ENCODE measurements around the gene MYO5A.

- TF ChIP-seq CTCF (IDR thresholded peaks at IDR 0.05; ENCODE audit: low read depth, low read length) (no peak), POLR2A (IDR thresholded peaks at IDR 0.05; ENCODE audit: extremely low read depth, insufficient read length) (no peak), MAX (IDR thresholded peaks at IDR 0.05; ENCODE audit: low read depth, low read length) (no peak), MYC (IDR thresholded peaks at IDR 0.05; ENCODE audit: low read depth, low read length) (no peak)
These were observed 166.2 kb downstream of the MYO5A start for GRCh38 chr15:52362497-52362896.

Measured in NB4 (cell line).